Liver (tissue), 9 donors: ENCODE measurements around the gene STYXL2. TPM values are rescaled to one million over a fixed set of nuclear protein-coding genes. Genes with fewer than 3 reads are reported as not detected.

Experiments
- DNase-seq: peaks from one replicate; pipeline ENCODE4 v3.0.0-alpha.2; 2017; ENCODE audit warnings: low spot score
- H3K27ac ChIP-seq, 2 donors: one replicate each; pipeline ENCODE4 v1.7.0; 2013; ENCODE audit warnings: inconsistent platforms in 2 of 2, low read length in 2 of 2, control low read depth in 1 of 2, low read depth in 1 of 2, mild to moderate bottlenecking in 1 of 2
- H3K27me3 ChIP-seq, 4 donors: one replicate each; pipeline versions ENCODE4 v1.6.1 to v1.7.0; 2013; ENCODE audit warnings: low read length in 3 of 4, inconsistent platforms in 1 of 4, mild to moderate bottlenecking in 1 of 4, moderate library complexity in 1 of 4; ENCODE audit not compliant: control insufficient read depth in 4 of 4, insufficient read depth in 4 of 4
- H3K36me3 ChIP-seq, 4 donors: one replicate each; pipeline versions ENCODE4 v1.6.1 to v1.7.0; 2013; ENCODE audit warnings: low read length in 3 of 4, mild to moderate bottlenecking in 3 of 4, low read depth in 1 of 4, moderate library complexity in 1 of 4; ENCODE audit not compliant: control insufficient read depth in 4 of 4, insufficient read depth in 3 of 4
- H3K4me1 ChIP-seq, 4 donors: one replicate each; pipeline versions ENCODE4 v1.6.1 to v1.7.0; 2013; ENCODE audit warnings: low read length in 3 of 4, mild to moderate bottlenecking in 3 of 4, moderate library complexity in 1 of 4; ENCODE audit not compliant: control insufficient read depth in 4 of 4, insufficient read depth in 4 of 4
- H3K4me3 ChIP-seq, 3 donors: one replicate each; pipeline versions ENCODE4 v1.6.1 to v1.7.0; 2013; ENCODE audit warnings: low read length in 3 of 3, control low read depth in 1 of 3, low read depth in 1 of 3, mild to moderate bottlenecking in 1 of 3
- H3K9ac ChIP-seq, 2 donors: one replicate each; pipeline ENCODE4 v1.7.0; 2013; ENCODE audit warnings: low read length in 2 of 2, mild to moderate bottlenecking in 2 of 2, moderate library complexity in 2 of 2, control low read depth in 1 of 2, low read depth in 1 of 2
- H3K9me3 ChIP-seq, 4 donors: one replicate each; pipeline versions ENCODE4 v1.6.1 to v1.7.0; 2013; ENCODE audit warnings: low read length in 3 of 4; ENCODE audit not compliant: control insufficient read depth in 4 of 4
- ATF3 ChIP-seq: IDR thresholded peaks from 2 replicates; pipeline ENCODE4 v1.6.1; 2016; ENCODE audit warnings: antibody characterized with exemption
- CTCF ChIP-seq: fragments of 150-350 bp; IDR thresholded peaks from 2 replicates; pipeline ENCODE4 v1.5.1; 2017; ENCODE audit warnings: improper control_type of control experiment, low read depth, low read length; ENCODE audit not compliant: missing input control
- EGR1 ChIP-seq, 2 donors: IDR thresholded peaks; 2 replicates each; pipeline ENCODE4 v1.6.1; 2016 to 2018; ENCODE audit warnings: antibody characterized with exemption in 2 of 2, low read depth in 2 of 2
- FOXA1 ChIP-seq: IDR thresholded peaks from 2 replicates; pipeline ENCODE4 v1.6.1; 2016; ENCODE audit warnings: antibody characterized with exemption
- FOXA2 ChIP-seq: IDR thresholded peaks from 2 replicates; pipeline ENCODE4 v1.6.1; 2016; ENCODE audit warnings: antibody characterized with exemption
- GABPA ChIP-seq, 2 donors: IDR thresholded peaks in 1 of 2; conservative IDR thresholded peaks in 1 of 2; 2 replicates each; pipeline ENCODE4 v1.6.1; 2016; ENCODE audit warnings: antibody characterized with exemption in 2 of 2, mild to moderate bottlenecking in 1 of 2, moderate library complexity in 1 of 2
- HNF4A ChIP-seq, 2 donors: conservative IDR thresholded peaks; 2 replicates each; pipeline ENCODE4 v1.6.1; 2016; ENCODE audit warnings: antibody characterized with exemption in 2 of 2, mild to moderate bottlenecking in 2 of 2
- HNF4G ChIP-seq: IDR thresholded peaks from 2 replicates; pipeline ENCODE4 v1.6.1; 2016; ENCODE audit warnings: antibody characterized with exemption
- JUND ChIP-seq, 2 donors: IDR thresholded peaks; 2 replicates each; pipeline ENCODE4 v1.6.1; 2016; ENCODE audit warnings: antibody characterized with exemption in 2 of 2
- MAX ChIP-seq: IDR thresholded peaks from 2 replicates; pipeline ENCODE4 v1.6.1; 2016; ENCODE audit warnings: antibody characterized with exemption
- NR2F2 ChIP-seq: IDR thresholded peaks from 2 replicates; pipeline ENCODE4 v1.6.1; 2016; ENCODE audit warnings: antibody characterized with exemption
- RAD21 ChIP-seq, 2 donors: IDR thresholded peaks; 2 replicates each; pipeline ENCODE4 v1.6.1; 2016; ENCODE audit warnings: antibody characterized with exemption in 2 of 2, mild to moderate bottlenecking in 2 of 2
- REST ChIP-seq: IDR thresholded peaks from 2 replicates; pipeline ENCODE4 v1.6.1; 2016; ENCODE audit warnings: antibody characterized with exemption, mild to moderate bottlenecking
- RXRA ChIP-seq, 2 donors: IDR thresholded peaks; 2 replicates each; pipeline ENCODE4 v1.6.1; 2017 to 2018; ENCODE audit warnings: antibody characterized with exemption in 2 of 2, mild to moderate bottlenecking in 1 of 2
- SP1 ChIP-seq: IDR thresholded peaks from 2 replicates; pipeline ENCODE4 v1.6.1; 2018; ENCODE audit warnings: antibody characterized with exemption, mild to moderate bottlenecking
- TAF1 ChIP-seq: conservative IDR thresholded peaks from 2 replicates; pipeline ENCODE4 v1.6.1; 2016; ENCODE audit warnings: antibody characterized with exemption, mild to moderate bottlenecking
- YY1 ChIP-seq: IDR thresholded peaks from 2 replicates; pipeline ENCODE4 v1.6.1; 2016; ENCODE audit warnings: antibody characterized with exemption, mild to moderate bottlenecking
- ZBTB33 ChIP-seq: IDR thresholded peaks from 2 replicates; pipeline ENCODE4 v1.6.1; 2016; ENCODE audit warnings: antibody characterized with exemption
- WGBS: extraction: QIAGEN DNeasy Blood & Tissue Kit; methylation state at CpG from one replicate; pipeline ENCODE4 v1.1.7; 2013; 5-methylcytosine and 5-hydroxymethylcytosine counted together
- polyA plus RNA-seq, 2 donors: library from polyadenylated mRNA; stranded (reverse) in 1 of 2; unstranded in 1 of 2; fragments of 200-250 nt in 1 of 2; fragments of >200 nt in 1 of 2; fragmentation: Nextera tagmentation in 1 of 2; extraction: Ambion mirVana in 1 of 2; gene quantifications; one replicate each; pipeline versions ENCODE4 v1.2.1 to v1.2.3, GENCODE V29; 2013 to 2015
- total RNA-seq, 2 donors: library from RNA; depleted of rRNA; stranded (reverse); fragments of >200 nt; gene quantifications; one replicate each; pipeline ENCODE4 v1.2.3, GENCODE V29; 2014
- donor health status: healthy.
- donor health status: healthy.
- donor health status: healthy.
- donor health status: healthy.
- donor health status: healthy.

Gene STYXL2
- total and polyA plus RNA-seq, 4 donors = 0.28 TPM; not detected in 3

GRCh38 chr1:167065471-167065870 is 28.4 kb upstream of the STYXL2 start:
- TF ChIP-seq EGR1 (IDR thresholded peaks at IDR 0.05; ENCODE audit: low read depth in 2 of 2) = no peak
- no peak for TF ChIP-seq SP1
- TF ChIP-seq JUND (IDR thresholded peaks at IDR 0.05) = no peak
- TF ChIP-seq FOXA1 = no peak
- TF ChIP-seq TAF1 = no peak
- no peak for TF ChIP-seq RXRA (IDR thresholded peaks at IDR 0.05)
- TF ChIP-seq YY1 = no peak
- no peak for TF ChIP-seq REST
- TF ChIP-seq ZBTB33 = no peak
- TF ChIP-seq FOXA2 = no peak
- no peak for TF ChIP-seq HNF4A (conservative IDR thresholded peaks at IDR 0.05)
- no peak for TF ChIP-seq ATF3
- TF ChIP-seq NR2F2 = no peak
- TF ChIP-seq RAD21 (IDR thresholded peaks at IDR 0.05) = no peak
- TF ChIP-seq HNF4G = no peak
- no peak for TF ChIP-seq CTCF
- TF ChIP-seq MAX = no peak
- no peak for TF ChIP-seq GABPA (IDR thresholded peaks at IDR 0.05 in 1 of 2, conservative IDR thresholded peaks at IDR 0.05 in 1 of 2)
- Histone ChIP-seq H3K27ac (no peak overlapping the region), H3K27me3 (no peaks in the 10 kb centered on the region), H3K4me3 (no peak overlapping the region), H3K4me1 (peaks cover 0 to 2% (median 0%) of the 10 kb centered on the region in 4 donors), H3K36me3 (no peaks in the 10 kb centered on the region), H3K9me3 (no peaks in the 10 kb centered on the region), H3K9ac (no peak overlapping the region)
- no peak for DNase-seq
- WGBS = 81% methylated on average over 8 of the region's 8 CpGs
